ENCODE results near the gene ECT2.

Gene ECT2

DNA sequence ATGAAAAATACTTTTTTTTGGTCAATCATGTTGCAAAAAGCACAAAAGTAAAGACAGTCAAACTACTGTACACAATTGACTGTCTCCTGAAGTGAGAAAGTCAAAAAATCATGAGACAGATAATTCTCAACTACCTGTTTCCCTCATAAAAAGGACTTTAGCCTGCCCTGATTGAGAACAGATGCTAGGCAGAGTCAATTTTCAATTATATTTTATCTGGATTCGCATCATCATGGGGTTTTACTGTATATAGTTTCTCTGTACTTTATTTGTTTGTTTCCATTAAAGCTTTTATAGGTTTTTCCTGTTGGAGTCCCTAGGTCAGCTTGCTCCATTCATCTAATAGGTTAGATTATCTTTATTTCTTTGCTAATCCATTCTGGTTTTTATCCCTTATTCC, 53.8 kb downstream of the ECT2 start:
- no peaks in the 10 kb centered on the region for H4K20me1 ChIP-seq (ENCODE audit: insufficient read depth, low read length)
- H3K9me2 ChIP-seq (ENCODE audit: low read depth, low read length): no peaks in the 10 kb centered on the region
- H2AFZ ChIP-seq (ENCODE audit: low read length): no peak overlapping the region
- no peak overlapping the region for H3K27ac ChIP-seq (ENCODE audit: low read depth, low read length, poor library complexity, severe bottlenecking)
- H3K27me3 ChIP-seq (ENCODE audit: insufficient read depth, low read length): no peaks in the 10 kb centered on the region
- H3K9me3 ChIP-seq (ENCODE audit: low read length): no peaks in the 10 kb centered on the region
- H3K79me2 ChIP-seq (ENCODE audit: insufficient read depth, low read length): no peaks in the 10 kb centered on the region
- H3K4me2 ChIP-seq (ENCODE audit: low read length): no peak overlapping the region
- TF ChIP-seq, protein P1, sequence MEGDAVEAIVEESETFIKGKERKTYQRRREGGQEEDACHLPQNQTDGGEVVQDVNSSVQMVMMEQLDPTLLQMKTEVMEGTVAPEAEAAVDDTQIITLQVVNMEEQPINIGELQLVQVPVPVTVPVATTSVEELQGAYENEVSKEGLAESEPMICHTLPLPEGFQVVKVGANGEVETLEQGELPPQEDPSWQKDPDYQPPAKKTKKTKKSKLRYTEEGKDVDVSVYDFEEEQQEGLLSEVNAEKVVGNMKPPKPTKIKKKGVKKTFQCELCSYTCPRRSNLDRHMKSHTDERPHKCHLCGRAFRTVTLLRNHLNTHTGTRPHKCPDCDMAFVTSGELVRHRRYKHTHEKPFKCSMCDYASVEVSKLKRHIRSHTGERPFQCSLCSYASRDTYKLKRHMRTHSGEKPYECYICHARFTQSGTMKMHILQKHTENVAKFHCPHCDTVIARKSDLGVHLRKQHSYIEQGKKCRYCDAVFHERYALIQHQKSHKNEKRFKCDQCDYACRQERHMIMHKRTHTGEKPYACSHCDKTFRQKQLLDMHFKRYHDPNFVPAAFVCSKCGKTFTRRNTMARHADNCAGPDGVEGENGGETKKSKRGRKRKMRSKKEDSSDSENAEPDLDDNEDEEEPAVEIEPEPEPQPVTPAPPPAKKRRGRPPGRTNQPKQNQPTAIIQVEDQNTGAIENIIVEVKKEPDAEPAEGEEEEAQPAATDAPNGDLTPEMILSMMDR (IDR thresholded peaks at IDR 0.05; ENCODE audit: low read length): no peak
- TF ChIP-seq EZH2 (IDR thresholded peaks at IDR 0.05; ENCODE audit: borderline replicate concordance, low read length): no peak
- peaks cover 68% of the 10 kb centered on the region for H3K36me3 ChIP-seq (ENCODE audit: insufficient read depth, low read length)
- no peaks in the 10 kb centered on the region for H3K4me1 ChIP-seq (ENCODE audit: insufficient read depth, low read length, severe bottlenecking)
- no peak overlapping the region for H3K9ac ChIP-seq (ENCODE audit: low read length)
- H3F3A ChIP-seq (ENCODE audit: insufficient read depth, low read length): no peaks in the 10 kb centered on the region
- H3K4me3 ChIP-seq (ENCODE audit: low read depth, low read length, poor library complexity, severe bottlenecking): no peak overlapping the region

DNA sequence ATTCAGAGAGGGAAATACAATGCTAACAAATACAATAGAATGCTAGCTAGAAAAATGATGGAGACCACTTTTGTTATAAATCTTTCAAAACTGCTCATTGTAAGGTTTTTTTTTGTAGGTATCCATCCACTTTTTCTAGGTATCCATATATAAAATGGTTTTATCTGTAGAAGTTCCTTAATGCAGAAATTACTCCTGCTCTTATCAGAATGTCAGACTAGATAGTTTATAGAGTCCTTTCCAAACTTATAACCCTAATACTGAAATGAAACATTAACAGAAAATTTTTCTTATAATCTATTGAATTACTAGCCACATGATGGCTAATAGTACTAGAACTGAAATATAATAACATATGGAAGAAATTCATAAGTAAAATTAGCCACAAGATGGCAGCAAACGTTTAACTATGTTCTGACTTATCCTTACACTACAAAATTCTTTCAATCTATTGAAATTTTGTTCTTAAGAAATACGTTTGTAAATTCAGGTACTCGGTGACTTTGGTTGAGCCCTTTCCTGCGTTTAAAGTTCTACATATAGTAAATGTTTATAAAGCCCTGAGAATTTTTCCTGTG, 58.5 kb downstream of the ECT2 start:
- TF ChIP-seq, protein P1 (IDR thresholded peaks at IDR 0.05; ENCODE audit: low read length): peak; percentile 58
- TF ChIP-seq EZH2 (IDR thresholded peaks at IDR 0.05; ENCODE audit: borderline replicate concordance, low read length): no peak
- Histone ChIP-seq H3K27me3 (ENCODE audit: insufficient read depth, low read length) (no peaks in the 10 kb centered on the region), H4K20me1 (ENCODE audit: insufficient read depth, low read length) (no peaks in the 10 kb centered on the region), H3K9me2 (ENCODE audit: low read depth, low read length) (no peaks in the 10 kb centered on the region), H2AFZ (ENCODE audit: low read length) (no peak overlapping the region), H3K4me1 (ENCODE audit: insufficient read depth, low read length, severe bottlenecking) (no peaks in the 10 kb centered on the region), H3K9ac (ENCODE audit: low read length) (no peak overlapping the region), H3K9me3 (ENCODE audit: low read length) (no peaks in the 10 kb centered on the region), H3K36me3 (ENCODE audit: insufficient read depth, low read length) (peaks cover 75% of the 10 kb centered on the region), H3K79me2 (ENCODE audit: insufficient read depth, low read length) (no peaks in the 10 kb centered on the region), H3K27ac (ENCODE audit: low read depth, low read length, poor library complexity, severe bottlenecking) (no peak overlapping the region), H3F3A (ENCODE audit: insufficient read depth, low read length) (no peaks in the 10 kb centered on the region), H3K4me3 (ENCODE audit: low read depth, low read length, poor library complexity, severe bottlenecking) (no peak overlapping the region), H3K4me2 (ENCODE audit: low read length) (no peak overlapping the region)

DNA sequence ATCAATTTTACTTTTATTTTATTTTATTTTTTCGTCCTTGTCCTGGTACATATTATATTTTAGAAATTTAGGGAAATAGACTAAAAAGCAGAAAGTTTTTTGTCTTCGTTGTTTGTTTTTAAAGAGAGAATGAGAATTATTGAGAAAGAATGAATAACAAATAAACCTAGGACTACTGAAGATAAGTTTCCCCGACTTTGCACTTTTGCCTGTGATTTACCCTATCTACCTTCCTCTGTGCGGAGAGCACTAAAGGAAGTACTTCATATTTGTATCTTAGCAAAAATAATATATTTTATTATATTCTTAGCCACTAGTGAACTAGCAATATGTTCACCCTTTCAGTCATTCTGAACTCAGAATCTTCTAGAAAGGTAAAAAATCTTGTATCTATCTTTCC, 60.6 kb downstream of the ECT2 start:
- no peak overlapping the region for H3K27ac ChIP-seq (ENCODE audit: low read depth, low read length, poor library complexity, severe bottlenecking)
- H3K79me2 ChIP-seq (ENCODE audit: insufficient read depth, low read length): no peaks in the 10 kb centered on the region
- no peak overlapping the region for H2AFZ ChIP-seq (ENCODE audit: low read length)
- H3F3A ChIP-seq (ENCODE audit: insufficient read depth, low read length): no peaks in the 10 kb centered on the region
- TF ChIP-seq EZH2 (IDR thresholded peaks at IDR 0.05; ENCODE audit: borderline replicate concordance, low read length): no peak
- TF ChIP-seq, protein P1 (IDR thresholded peaks at IDR 0.05; ENCODE audit: low read length): no peak
- H3K4me1 ChIP-seq (ENCODE audit: insufficient read depth, low read length, severe bottlenecking): no peaks in the 10 kb centered on the region
- H4K20me1 ChIP-seq (ENCODE audit: insufficient read depth, low read length): no peaks in the 10 kb centered on the region
- no peak overlapping the region for H3K9ac ChIP-seq (ENCODE audit: low read length)
- H3K4me2 ChIP-seq (ENCODE audit: low read length): no peak overlapping the region
- H3K4me3 ChIP-seq (ENCODE audit: low read depth, low read length, poor library complexity, severe bottlenecking): no peak overlapping the region
- no peaks in the 10 kb centered on the region for H3K27me3 ChIP-seq (ENCODE audit: insufficient read depth, low read length)
- H3K9me3 ChIP-seq (ENCODE audit: low read length): no peaks in the 10 kb centered on the region
- H3K9me2 ChIP-seq (ENCODE audit: low read depth, low read length): no peaks in the 10 kb centered on the region
- peaks cover 78% of the 10 kb centered on the region for H3K36me3 ChIP-seq (ENCODE audit: insufficient read depth, low read length)

Data from OCI-LY1 (cell line).